ENCODE data around the gene PLA2G5. TPM values are rescaled to one million over a fixed set of nuclear protein-coding genes. Genes with fewer than 3 reads are reported as not detected.

PLA2G5 gene
- total and polyA plus RNA-seq, 2 of the 4 experiments (the other 2 are of a cell fraction), result not detected

DNA sequence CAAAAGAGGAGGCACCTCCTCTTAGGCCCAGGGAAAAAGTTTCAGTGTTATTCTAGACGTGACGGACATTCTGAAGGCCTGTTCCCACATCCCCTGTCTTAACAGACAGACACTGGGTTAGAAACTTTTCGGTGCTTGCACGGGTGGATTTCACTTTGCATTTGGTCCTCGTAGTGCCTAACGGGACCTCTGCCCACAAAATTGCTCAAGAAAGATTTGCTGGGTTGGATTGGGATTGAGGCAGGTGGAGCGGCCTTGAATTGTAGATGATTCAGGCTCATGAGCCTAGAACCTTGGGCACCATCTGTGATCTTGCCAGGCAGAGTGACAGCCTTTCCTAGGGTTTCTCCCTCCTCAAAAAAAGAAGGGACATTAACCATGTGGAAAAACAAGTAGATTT is 2.8 kb downstream of the PLA2G5 start:
- in situ Hi-C loops (cut with MboI; ENCODE audit: low sequenced_read_pairs), result no loop called here
- H3K9me3 ChIP-seq (ENCODE audit: control insufficient read depth, insufficient read depth, low read length), result no peaks in the 10 kb centered on the region; the same call in 1 of the 2 replicates
- no peaks in the 10 kb centered on the region for H3K9me1 ChIP-seq (ENCODE audit: insufficient read depth, low read length)
- no peak overlapping the region for H3K4me3 ChIP-seq (ENCODE audit: insufficient read depth, low read depth, low read length)
- ATAC-seq (ENCODE audit: low read depth), result no peak
- H2BK20ac ChIP-seq (ENCODE audit: low read depth, low read length), result no peak overlapping the region
- TF ChIP-seq MAZ (IDR thresholded peaks at IDR 0.05; ENCODE audit: borderline replicate concordance, low read depth, low read length), result no peak
- TF ChIP-seq POLR2A (IDR thresholded peaks at IDR 0.05; ENCODE audit: low read depth, low read length), result no peak
- TF ChIP-seq CHD1 (IDR thresholded peaks at IDR 0.05; ENCODE audit: low read depth, low read length), result no peak
- no peak for TF ChIP-seq MXI1 (IDR thresholded peaks at IDR 0.05; ENCODE audit: borderline replicate concordance, low read depth, low read length)
- H3K56ac ChIP-seq (ENCODE audit: extremely low read depth, insufficient read depth, low read length), result no peak overlapping the region
- no peak overlapping the region for H3K4me2 ChIP-seq (ENCODE audit: low read depth, low read length)
- H3K36me3 ChIP-seq (ENCODE audit: control insufficient read depth, insufficient read depth, low read length), result no peaks in the 10 kb centered on the region
- no peak overlapping the region for H3K9ac ChIP-seq (ENCODE audit: low read depth, low read length)
- H3K79me1 ChIP-seq (ENCODE audit: low read depth in 1 of 2, low read length in 2 of 2), result no peaks in the 10 kb centered on the region
- DNase-seq, result no peak
- H2AK9ac ChIP-seq (replicated peaks; ENCODE audit: low read depth, low read length, poor library complexity), result no peak overlapping the region
- H3K27ac ChIP-seq (ENCODE audit: insufficient read depth, low read length), result no peak overlapping the region
- no peak overlapping the region for H3K18ac ChIP-seq (ENCODE audit: low read depth, low read length)
- peaks cover 6% of the 10 kb centered on the region for H3K27me3 ChIP-seq (ENCODE audit: control insufficient read depth, insufficient read depth, low read length)
- intact Hi-C loops (cut with micrococcal nuclease), result no loop called here
- no peaks in the 10 kb centered on the region for H4K20me1 ChIP-seq (ENCODE audit: insufficient read depth, low read length)
- H2AK5ac ChIP-seq (ENCODE audit: low read depth, low read length), result no peak overlapping the region
- CTCF ChIA-PET, result interaction anchor here (0.6 kb wide), 1 partner anchor 42 kb away, joined by 3 read pairs; no protein-coding TSS in a partner anchor
- dilution Hi-C loops (cut with HindIII; ENCODE audit: low sequenced_read_pairs, unreplicated experiment), result no loop called here
- no peak overlapping the region for H3K23ac ChIP-seq (ENCODE audit: low read depth, low read length)
- H3K4me1 ChIP-seq (ENCODE audit: control insufficient read depth, insufficient read depth, low read length), result 0 out of 2 replicates have a peak, but pooled peaks cover 2% of the 10 kb centered on the region
- no peak overlapping the region for H2BK120ac ChIP-seq (ENCODE audit: low read depth, low read length)
- BruUV-seq (replicated peaks), result no TSS peak
- H3K4ac ChIP-seq (ENCODE audit: low read depth, low read length), result no peak overlapping the region
- H2AFZ ChIP-seq (replicated peaks; ENCODE audit: low read length, poor library complexity), result no peak overlapping the region
- H2BK15ac ChIP-seq (ENCODE audit: low read depth, low read length), result no peak overlapping the region
- no peak overlapping the region for H3K14ac ChIP-seq (replicated peaks; ENCODE audit: low read depth, low read length)
- no peak overlapping the region for H4K8ac ChIP-seq (ENCODE audit: low read depth in 2 of 2, low read length in 2 of 2)
- H4K5ac ChIP-seq (ENCODE audit: low read depth, low read length), result no peak overlapping the region
- H2BK5ac ChIP-seq (ENCODE audit: low read depth, low read length, poor library complexity, severe bottlenecking), result no peak overlapping the region
- no peak overlapping the region for H4K91ac ChIP-seq (ENCODE audit: insufficient read depth, low read depth, low read length)
- no CpG with 5 or more reads among the region's 7 CpGs for WGBS, 2 experiments (ENCODE audit: extremely low coverage in 2 of 2, insufficient read length in 1 of 2)
- POLR2A ChIA-PET (ENCODE audit: unreplicated experiment), result no interaction called here

All from IMR-90 (cell line).